ENCODE measurements around the gene NAA16.
"Not testable (repeated sequence)": the region's sequence is repeated elsewhere in the genome, so short reads cannot be mapped to it uniquely, and the experiment has no call there.

The NAA16 gene

GRCh38 chr13:41325752-41326151 is 14.7 kb downstream of the NAA16 start:
- Mint-ChIP-seq H3K27me3 (no peaks in the 10 kb centered on the region), H3K4me3 (no peak overlapping the region), H3K4me1 (no peaks in the 10 kb centered on the region), H3K36me3 (peaks cover 39% of the 10 kb centered on the region), H3K9me3 (no peaks in the 10 kb centered on the region), H3K27ac (no peak overlapping the region)
- ATAC-seq, result no peak

- no peak for ATAC-seq
- Mint-ChIP-seq H3K36me3 (peaks cover 38% of the 10 kb centered on the region), H3K27me3 (no peaks in the 10 kb centered on the region), H3K27ac (no peak overlapping the region), H3K4me1 (no peaks in the 10 kb centered on the region), H3K9me3 (no peaks in the 10 kb centered on the region), H3K4me3 (no peak overlapping the region)
Measured at GRCh38 chr13:41326661-41327060, 15.6 kb downstream of the NAA16 start.

- no peak overlapping the region for H3K27ac Mint-ChIP-seq
- H3K27me3 Mint-ChIP-seq, result no peaks in the 10 kb centered on the region
- H3K4me1 Mint-ChIP-seq, result no peaks in the 10 kb centered on the region
- H3K4me3 Mint-ChIP-seq, result no peak overlapping the region
- no peak for ATAC-seq
- H3K36me3 Mint-ChIP-seq, result peaks cover 38% of the 10 kb centered on the region
- H3K9me3 Mint-ChIP-seq, result no peaks in the 10 kb centered on the region
Measured at GRCh38 chr13:41327994-41328790, 17.1 kb downstream of the NAA16 start.

GRCh38 chr13:41332829-41333228 is 21.8 kb downstream of the NAA16 start:
- no peak overlapping the region for H3K4me3 Mint-ChIP-seq
- no peak for ATAC-seq
- H3K9me3 Mint-ChIP-seq, result no peaks in the 10 kb centered on the region
- no peak overlapping the region for H3K27ac Mint-ChIP-seq
- no peaks in the 10 kb centered on the region for H3K27me3 Mint-ChIP-seq
- no peaks in the 10 kb centered on the region for H3K4me1 Mint-ChIP-seq
- peaks cover 39% of the 10 kb centered on the region for H3K36me3 Mint-ChIP-seq

- Mint-ChIP-seq H3K4me1 (no peaks in the 10 kb centered on the region), H3K27ac (no peak overlapping the region), H3K27me3 (no peaks in the 10 kb centered on the region), H3K4me3 (no peak overlapping the region), H3K36me3 (peaks cover 31% of the 10 kb centered on the region), H3K9me3 (no peaks in the 10 kb centered on the region)
- ATAC-seq, result no peak
Measured at GRCh38 chr13:41334810-41335209, 23.7 kb downstream of the NAA16 start.

GRCh38 chr13:41344358-41344757 is 33.3 kb downstream of the NAA16 start:
- H3K27ac Mint-ChIP-seq, result no peak overlapping the region
- H3K9me3 Mint-ChIP-seq, result no peaks in the 10 kb centered on the region
- H3K4me1 Mint-ChIP-seq, result peaks cover 6% of the 10 kb centered on the region
- H3K36me3 Mint-ChIP-seq, result peaks cover 55% of the 10 kb centered on the region
- no peak overlapping the region for H3K4me3 Mint-ChIP-seq
- no peaks in the 10 kb centered on the region for H3K27me3 Mint-ChIP-seq
- no peak for ATAC-seq

GRCh38 chr13:41345165-41345913 is 34.3 kb downstream of the NAA16 start:
- no peak for ATAC-seq
- Mint-ChIP-seq H3K4me3 (no peak overlapping the region), H3K27me3 (no peaks in the 10 kb centered on the region), H3K9me3 (no peaks in the 10 kb centered on the region), H3K36me3 (peaks cover 52% of the 10 kb centered on the region), H3K4me1 (peaks cover 6% of the 10 kb centered on the region), H3K27ac (no peak overlapping the region)

- ATAC-seq, result no peak
- no peaks in the 10 kb centered on the region for H3K9me3 Mint-ChIP-seq
- no peak overlapping the region for H3K4me3 Mint-ChIP-seq
- peaks cover 6% of the 10 kb centered on the region for H3K4me1 Mint-ChIP-seq
- no peak overlapping the region for H3K27ac Mint-ChIP-seq
- H3K27me3 Mint-ChIP-seq, result no peaks in the 10 kb centered on the region
- H3K36me3 Mint-ChIP-seq, result peaks cover 44% of the 10 kb centered on the region
Measured at GRCh38 chr13:41345914-41346589, 35.0 kb downstream of the NAA16 start.

GRCh38 chr13:41352935-41353840 is 42.1 kb downstream of the NAA16 start:
- Mint-ChIP-seq H3K27me3 (no peaks in the 10 kb centered on the region), H3K9me3 (no peaks in the 10 kb centered on the region), H3K4me3 (peak overlapping the region; percentile 9), H3K36me3 (peaks cover 41% of the 10 kb centered on the region), H3K4me1 (peaks cover 6% of the 10 kb centered on the region), H3K27ac (peak overlapping the region; percentile 79)
- ATAC-seq, result no peak

- Mint-ChIP-seq H3K4me3 (no peak overlapping the region), H3K9me3 (no peaks in the 10 kb centered on the region), H3K36me3 (peaks cover 39% of the 10 kb centered on the region), H3K4me1 (peaks cover 6% of the 10 kb centered on the region), H3K27ac (no peak overlapping the region), H3K27me3 (no peaks in the 10 kb centered on the region)
- no peak for ATAC-seq
Measured at GRCh38 chr13:41354416-41354815, 43.3 kb downstream of the NAA16 start.

- not testable (repeated sequence) for H3K4me3 Mint-ChIP-seq, ATAC-seq, H3K27ac Mint-ChIP-seq, H3K27me3 Mint-ChIP-seq, H3K9me3 Mint-ChIP-seq, H3K4me1 Mint-ChIP-seq
- peaks cover 56% of the 10 kb centered on the region for H3K36me3 Mint-ChIP-seq
Measured at GRCh38 chr13:41356385-41356648, 45.2 kb downstream of the NAA16 start.

GRCh38 chr13:41356786-41357185 is 45.7 kb downstream of the NAA16 start:
- no peaks in the 10 kb centered on the region for H3K9me3 Mint-ChIP-seq
- ATAC-seq, result no peak
- H3K4me3 Mint-ChIP-seq, result no peak overlapping the region
- H3K27ac Mint-ChIP-seq, result no peak overlapping the region
- peaks cover 6% of the 10 kb centered on the region for H3K4me1 Mint-ChIP-seq
- no peaks in the 10 kb centered on the region for H3K27me3 Mint-ChIP-seq
- H3K36me3 Mint-ChIP-seq, result peaks cover 60% of the 10 kb centered on the region

- ATAC-seq, result no peak
- Mint-ChIP-seq H3K9me3 (no peaks in the 10 kb centered on the region), H3K27me3 (no peaks in the 10 kb centered on the region), H3K27ac (no peak overlapping the region), H3K4me1 (no peaks in the 10 kb centered on the region), H3K4me3 (no peak overlapping the region), H3K36me3 (peaks cover 74% of the 10 kb centered on the region)
Measured at GRCh38 chr13:41361491-41361890, 50.4 kb downstream of the NAA16 start.

GRCh38 chr13:41364043-41364442 is 53.0 kb downstream of the NAA16 start:
- H3K4me1 Mint-ChIP-seq, result no peaks in the 10 kb centered on the region
- H3K36me3 Mint-ChIP-seq, result peaks cover 76% of the 10 kb centered on the region
- no peak overlapping the region for H3K4me3 Mint-ChIP-seq
- no peak for ATAC-seq
- H3K27ac Mint-ChIP-seq, result no peak overlapping the region
- no peaks in the 10 kb centered on the region for H3K27me3 Mint-ChIP-seq
- no peaks in the 10 kb centered on the region for H3K9me3 Mint-ChIP-seq

- H3K9me3 Mint-ChIP-seq, result no peaks in the 10 kb centered on the region
- no peak for ATAC-seq
- no peaks in the 10 kb centered on the region for H3K4me1 Mint-ChIP-seq
- peaks cover 77% of the 10 kb centered on the region for H3K36me3 Mint-ChIP-seq
- no peak overlapping the region for H3K27ac Mint-ChIP-seq
- H3K27me3 Mint-ChIP-seq, result no peaks in the 10 kb centered on the region
- H3K4me3 Mint-ChIP-seq, result no peak overlapping the region
Measured at GRCh38 chr13:41365631-41366030, 54.6 kb downstream of the NAA16 start.
